ENCODE results near the gene CDH4.

The CDH4 gene

DNA sequence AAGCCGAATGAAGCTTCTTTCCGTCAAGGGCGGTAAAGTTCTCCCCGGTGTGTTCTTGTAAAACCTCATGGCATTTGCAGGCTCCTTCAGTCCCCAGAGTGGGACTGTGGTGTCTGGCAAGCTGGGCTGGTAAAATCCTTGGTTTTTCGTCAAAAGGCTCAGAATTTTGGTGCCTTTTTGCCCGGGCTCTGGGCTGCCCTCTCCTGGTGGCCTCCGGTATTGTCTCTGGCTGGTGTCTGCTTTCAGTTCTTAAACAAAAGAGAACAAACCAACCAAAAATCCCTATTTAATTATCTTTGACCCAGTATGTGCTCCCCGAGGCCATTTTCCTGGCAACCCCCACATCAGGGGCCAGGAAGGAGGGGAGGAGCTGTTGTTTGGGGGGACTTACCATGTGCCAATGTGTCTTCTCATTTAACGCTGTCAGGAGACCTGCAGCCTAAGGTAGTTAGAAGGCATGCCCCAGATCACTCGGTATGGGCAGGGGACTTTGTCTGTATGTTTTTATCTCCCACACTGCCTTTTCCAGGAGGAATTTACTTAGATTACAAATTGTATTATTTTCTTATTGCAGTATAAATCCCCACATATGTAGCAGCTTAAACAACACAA, 11.1 kb downstream of the CDH4 start:
- Histone ChIP-seq H3K27me3 (ENCODE audit: control insufficient read depth in 3 of 3, insufficient read depth in 3 of 3, low read depth in 1 of 3, low read length in 3 of 3) (no peaks in the 10 kb centered on the region), H2BK5ac (ENCODE audit: low read length) (no peak overlapping the region), H3K4me2 (ENCODE audit: insufficient read depth, low read length, poor library complexity, severe bottlenecking) (no peak overlapping the region), H3K27ac (replicated peaks; ENCODE audit: low read length) (no peak overlapping the region), H2BK15ac (ENCODE audit: low read length) (no peak overlapping the region), H4K91ac (ENCODE audit: low read depth, low read length, poor library complexity) (no peak overlapping the region), H3K18ac (ENCODE audit: low read length) (no peak overlapping the region), H3K4me1 (ENCODE audit: control insufficient read depth in 2 of 2, insufficient read depth in 1 of 2, low read depth in 1 of 2, low read length in 2 of 2) (peaks cover 0 to 2% of the 10 kb centered on the region in 2 donors), H2BK120ac (ENCODE audit: low read depth, low read length) (no peak overlapping the region), H3K4me3 (ENCODE audit: low read length in 2 of 2) (no peak overlapping the region), H2AK5ac (ENCODE audit: low read depth, low read length) (no peak overlapping the region), H4K8ac (ENCODE audit: low read depth, low read length) (no peak overlapping the region), H2AFZ (ENCODE audit: low read length) (no peak overlapping the region), H3K36me3 (replicated peaks in 1 of 2; ENCODE audit: control insufficient read depth in 2 of 2, insufficient read depth in 2 of 2, low read length in 2 of 2) (peaks cover 2 to 28% of the 10 kb centered on the region in 2 donors), H3K4ac (ENCODE audit: low read length) (no peak overlapping the region), H3K9ac (ENCODE audit: low read depth, low read length, poor library complexity) (no peak overlapping the region), H2BK12ac (ENCODE audit: low read length) (no peak overlapping the region), H3K23ac (ENCODE audit: low read depth, low read length, poor library complexity) (no peak overlapping the region), H3K9me3 (replicated peaks in 1 of 2; ENCODE audit: control insufficient read depth in 2 of 2, insufficient read depth in 1 of 2, low read depth in 1 of 2, low read length in 2 of 2) (peaks cover 5 to 12% of the 10 kb centered on the region in 2 donors), H3K14ac (ENCODE audit: low read length) (no peak overlapping the region), H3K79me1 (ENCODE audit: low read depth, low read length) (no peaks in the 10 kb centered on the region)
- no peak for DNase-seq (ENCODE audit: low spot score)
- no CpG with 5 or more reads among the region's 10 CpGs for WGBS, 2 donors (ENCODE audit: extremely low coverage in 2 of 2, insufficient read length in 2 of 2, insufficient replicate concordance in 1 of 2)

DNA sequence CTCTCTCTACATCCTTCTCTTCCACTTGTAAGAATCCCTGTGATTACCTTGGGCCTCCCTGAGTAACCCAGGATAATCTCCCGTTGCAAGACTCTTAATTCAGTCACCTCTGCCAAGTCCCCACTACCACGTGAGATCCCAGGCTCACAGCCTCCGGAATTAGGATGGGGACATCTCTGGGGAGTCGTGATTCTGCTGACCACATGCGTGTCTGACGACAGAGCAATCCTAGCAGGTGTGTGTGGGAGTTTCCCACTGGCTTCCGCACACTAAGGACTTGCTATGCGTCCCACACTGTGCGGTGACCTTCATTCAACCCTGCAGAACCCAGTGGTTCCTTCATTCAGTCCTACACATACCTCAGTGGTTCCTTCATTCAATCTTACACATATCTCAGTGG, 11.9 kb downstream of the CDH4 start:
- peaks cover 2 to 27% of the 10 kb centered on the region in 2 donors for H3K36me3 ChIP-seq (replicated peaks in 1 of 2; ENCODE audit: control insufficient read depth in 2 of 2, insufficient read depth in 2 of 2, low read length in 2 of 2)
- no peak for DNase-seq (ENCODE audit: low spot score)
- H4K8ac ChIP-seq (ENCODE audit: low read depth, low read length), result no peak overlapping the region
- no peak overlapping the region for H3K4me3 ChIP-seq (ENCODE audit: low read length in 2 of 2)
- H3K14ac ChIP-seq (ENCODE audit: low read length), result no peak overlapping the region
- no peaks in the 10 kb centered on the region for H3K27me3 ChIP-seq (ENCODE audit: control insufficient read depth in 3 of 3, insufficient read depth in 3 of 3, low read depth in 1 of 3, low read length in 3 of 3)
- no peak overlapping the region for H2AK5ac ChIP-seq (ENCODE audit: low read depth, low read length)
- no peak overlapping the region for H3K4me2 ChIP-seq (ENCODE audit: insufficient read depth, low read length, poor library complexity, severe bottlenecking)
- H3K4me1 ChIP-seq (ENCODE audit: control insufficient read depth in 2 of 2, insufficient read depth in 1 of 2, low read depth in 1 of 2, low read length in 2 of 2), result peaks cover 0 to 2% of the 10 kb centered on the region in 2 donors
- no peak overlapping the region for H2AFZ ChIP-seq (ENCODE audit: low read length)
- H3K4ac ChIP-seq (ENCODE audit: low read length), result no peak overlapping the region
- no peak overlapping the region for H3K27ac ChIP-seq (replicated peaks; ENCODE audit: low read length)
- H3K79me1 ChIP-seq (ENCODE audit: low read depth, low read length), result no peaks in the 10 kb centered on the region
- no peak overlapping the region for H3K9ac ChIP-seq (ENCODE audit: low read depth, low read length, poor library complexity)
- no CpG with 5 or more reads among the region's 9 CpGs for WGBS, 2 donors (ENCODE audit: extremely low coverage in 2 of 2, insufficient read length in 2 of 2, insufficient replicate concordance in 1 of 2)
- H2BK120ac ChIP-seq (ENCODE audit: low read depth, low read length), result no peak overlapping the region
- peaks cover 5 to 14% of the 10 kb centered on the region in 2 donors for H3K9me3 ChIP-seq (replicated peaks in 1 of 2; ENCODE audit: control insufficient read depth in 2 of 2, insufficient read depth in 1 of 2, low read depth in 1 of 2, low read length in 2 of 2)
- no peak overlapping the region for H3K18ac ChIP-seq (ENCODE audit: low read length)
- no peak overlapping the region for H2BK15ac ChIP-seq (ENCODE audit: low read length)
- H3K23ac ChIP-seq (ENCODE audit: low read depth, low read length, poor library complexity), result no peak overlapping the region
- no peak overlapping the region for H4K91ac ChIP-seq (ENCODE audit: low read depth, low read length, poor library complexity)
- no peak overlapping the region for H2BK12ac ChIP-seq (ENCODE audit: low read length)
- H2BK5ac ChIP-seq (ENCODE audit: low read length), result no peak overlapping the region

GRCh38 chr20:61267241-61267640, 15.2 kb downstream of the CDH4 start:
- H3K4me2 ChIP-seq (ENCODE audit: insufficient read depth, low read length, poor library complexity, severe bottlenecking), result no peak overlapping the region
- H4K8ac ChIP-seq (ENCODE audit: low read depth, low read length), result no peak overlapping the region
- H3K27ac ChIP-seq (replicated peaks; ENCODE audit: low read length), result no peak overlapping the region
- no peak overlapping the region for H3K4ac ChIP-seq (ENCODE audit: low read length)
- no CpG with 5 or more reads among the region's 6 CpGs for WGBS, 2 donors (ENCODE audit: extremely low coverage in 2 of 2, insufficient read length in 2 of 2, insufficient replicate concordance in 1 of 2)
- DNase-seq (ENCODE audit: low spot score), result no peak
- H2BK5ac ChIP-seq (ENCODE audit: low read length), result no peak overlapping the region
- H2BK120ac ChIP-seq (ENCODE audit: low read depth, low read length), result no peak overlapping the region
- H2AFZ ChIP-seq (ENCODE audit: low read length), result no peak overlapping the region
- H3K36me3 ChIP-seq (replicated peaks in 1 of 2; ENCODE audit: control insufficient read depth in 2 of 2, insufficient read depth in 2 of 2, low read length in 2 of 2), result peaks cover 4 to 27% of the 10 kb centered on the region in 2 donors
- H3K23ac ChIP-seq (ENCODE audit: low read depth, low read length, poor library complexity), result no peak overlapping the region
- H3K9me3 ChIP-seq (replicated peaks in 1 of 2; ENCODE audit: control insufficient read depth in 2 of 2, insufficient read depth in 1 of 2, low read depth in 1 of 2, low read length in 2 of 2), result peaks cover 2 to 21% of the 10 kb centered on the region in 2 donors
- H3K14ac ChIP-seq (ENCODE audit: low read length), result no peak overlapping the region
- no peaks in the 10 kb centered on the region for H3K79me1 ChIP-seq (ENCODE audit: low read depth, low read length)
- H3K9ac ChIP-seq (ENCODE audit: low read depth, low read length, poor library complexity), result no peak overlapping the region
- H2BK15ac ChIP-seq (ENCODE audit: low read length), result no peak overlapping the region
- no peak overlapping the region for H4K91ac ChIP-seq (ENCODE audit: low read depth, low read length, poor library complexity)
- H3K4me1 ChIP-seq (ENCODE audit: control insufficient read depth in 2 of 2, insufficient read depth in 1 of 2, low read depth in 1 of 2, low read length in 2 of 2), result peaks cover 3 to 13% of the 10 kb centered on the region in 2 donors
- H3K18ac ChIP-seq (ENCODE audit: low read length), result no peak overlapping the region
- no peaks in the 10 kb centered on the region for H3K27me3 ChIP-seq (ENCODE audit: control insufficient read depth in 3 of 3, insufficient read depth in 3 of 3, low read depth in 1 of 3, low read length in 3 of 3)
- H3K4me3 ChIP-seq (ENCODE audit: low read length in 2 of 2), result no peak overlapping the region
- no peak overlapping the region for H2BK12ac ChIP-seq (ENCODE audit: low read length)
- H2AK5ac ChIP-seq (ENCODE audit: low read depth, low read length), result no peak overlapping the region

DNA sequence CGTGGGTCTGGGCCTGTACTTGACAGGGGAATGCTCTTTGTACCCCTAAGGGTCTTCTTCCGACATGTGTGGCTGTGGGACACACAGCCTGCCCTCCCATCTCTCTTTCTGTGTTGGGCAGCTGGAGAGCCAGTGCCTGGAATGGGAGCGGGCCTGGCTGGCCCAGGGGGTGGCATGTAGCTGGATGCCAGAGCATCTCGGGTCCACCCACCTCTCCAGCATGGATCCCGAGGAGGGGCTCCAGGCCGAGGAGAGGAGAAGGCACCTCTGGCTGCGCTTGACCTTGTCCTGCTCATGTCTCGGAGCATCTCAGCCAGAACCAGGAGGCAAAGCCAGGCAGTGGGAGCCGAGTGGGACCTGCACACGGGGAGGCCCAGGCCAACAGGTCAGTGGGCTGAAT, 16.0 kb downstream of the CDH4 start:
- Histone ChIP-seq H2BK120ac (ENCODE audit: low read depth, low read length) (no peak overlapping the region), H3K9me3 (replicated peaks in 1 of 2; ENCODE audit: control insufficient read depth in 2 of 2, insufficient read depth in 1 of 2, low read depth in 1 of 2, low read length in 2 of 2) (peaks cover 2 to 21% of the 10 kb centered on the region in 2 donors), H3K18ac (ENCODE audit: low read length) (no peak overlapping the region), H3K4me1 (ENCODE audit: control insufficient read depth in 2 of 2, insufficient read depth in 1 of 2, low read depth in 1 of 2, low read length in 2 of 2) (peaks cover 3 to 15% of the 10 kb centered on the region in 2 donors), H3K4ac (ENCODE audit: low read length) (no peak overlapping the region), H3K4me2 (ENCODE audit: insufficient read depth, low read length, poor library complexity, severe bottlenecking) (no peak overlapping the region), H4K91ac (ENCODE audit: low read depth, low read length, poor library complexity) (no peak overlapping the region), H3K79me1 (ENCODE audit: low read depth, low read length) (no peaks in the 10 kb centered on the region), H2BK5ac (ENCODE audit: low read length) (no peak overlapping the region), H2AFZ (ENCODE audit: low read length) (no peak overlapping the region), H3K36me3 (replicated peaks in 1 of 2; ENCODE audit: control insufficient read depth in 2 of 2, insufficient read depth in 2 of 2, low read length in 2 of 2) (peaks cover 4 to 27% of the 10 kb centered on the region in 2 donors), H3K23ac (ENCODE audit: low read depth, low read length, poor library complexity) (peak overlapping the region; percentile 27), H2AK5ac (ENCODE audit: low read depth, low read length) (peak overlapping the region; percentile 51), H3K4me3 (ENCODE audit: low read length in 2 of 2) (no peak overlapping the region), H3K27ac (replicated peaks; ENCODE audit: low read length) (no peak overlapping the region), H2BK12ac (ENCODE audit: low read length) (no peak overlapping the region), H3K14ac (ENCODE audit: low read length) (no peak overlapping the region), H2BK15ac (ENCODE audit: low read length) (no peak overlapping the region), H4K8ac (ENCODE audit: low read depth, low read length) (no peak overlapping the region), H3K9ac (ENCODE audit: low read depth, low read length, poor library complexity) (no peak overlapping the region), H3K27me3 (ENCODE audit: control insufficient read depth in 3 of 3, insufficient read depth in 3 of 3, low read depth in 1 of 3, low read length in 3 of 3) (no peaks in the 10 kb centered on the region)
- WGBS, 2 donors (ENCODE audit: extremely low coverage in 2 of 2, insufficient read length in 2 of 2, insufficient replicate concordance in 1 of 2), result no CpG with 5 or more reads among the region's 10 CpGs
- no peak for DNase-seq (ENCODE audit: low spot score)
